ENCODE data around the gene RTTN. TPM values are rescaled to one million over a fixed set of nuclear protein-coding genes. Genes with fewer than 3 reads are reported as not detected.
A peak's percentile ranks its signal among the peaks of the same experiment; 100 is the strongest.

Gene RTTN
- total and polyA plus RNA-seq, 9 of the 15 experiments (the other 6 are each of a cell fraction or from before 2014, with no cell fraction given) = 3.1 to 18.3 (median 10.6) TPM

GRCh38 chr18:70031221-70031620 is 174.3 kb downstream of the RTTN start:
- in situ Hi-C loops (cut with MboI) = no loop called here
- ATAC-seq (no peak), FAIRE-seq (no peak), DNase-seq (ENCODE audit: extremely low read depth in 1 of 4, low spot score in 3 of 4) (no peak)
- ChIA-PET POLR2A (no interaction called here), CTCF (ENCODE audit: low intra/inter-chr PET ratio) (no interaction called here)
- Histone ChIP-seq H3K79me2 (ENCODE audit: control insufficient read depth, insufficient read depth, low read length) (no peaks in the 10 kb centered on the region), H2AFZ (ENCODE audit: low read depth, low read length) (no peak overlapping the region), H3K9ac (ENCODE audit: insufficient read depth in 1 of 2, low read depth in 2 of 2, low read length in 2 of 2) (no peak overlapping the region), H4K20me1 (replicated peaks; ENCODE audit: control insufficient read depth, insufficient read depth, low read length) (no peaks in the 10 kb centered on the region), H3K27me3 (ENCODE audit: control insufficient read depth in 2 of 2, insufficient read depth in 2 of 2, low read length in 2 of 2) (no peaks in the 10 kb centered on the region), H3K4me2 (ENCODE audit: insufficient read depth, low read length) (no peak overlapping the region), H3K36me3 (ENCODE audit: control insufficient read depth, insufficient read depth, low read length) (peaks cover 7% of the 10 kb centered on the region; the same call in 2 of the 3 replicates), H3K9me1 (ENCODE audit: control insufficient read depth, insufficient read depth, low read length) (no peaks in the 10 kb centered on the region), H3K27ac (ENCODE audit: extremely low read depth, low read depth, low read length) (no peak overlapping the region), H3K4me1 (replicated peaks in 1 of 2; ENCODE audit: control insufficient read depth in 2 of 2, insufficient read depth in 2 of 2, low read length in 2 of 2) (peaks cover 0 to 17% of the 10 kb centered on the region in 2 experiments; a peak in 3 of 5 replicates), H3K4me3 (no peak overlapping the region), H3K9me3 (replicated peaks; ENCODE audit: control insufficient read depth, insufficient read depth, low read depth, low read length) (no peaks in the 10 kb centered on the region; the same call in 1 of the 2 replicates)
- whole genome bisulfite sequencing (ENCODE audit: insufficient coverage, low coverage, missing lambda C conversion rate) = 87% methylated on average over 4 of the region's 4 CpGs
- TF ChIP-seq PRDM10 (IDR thresholded peaks at IDR 0.05; ENCODE audit: partially characterized antibody) (peak; percentile 21), E2F1 (CRISPR knock-in tag; IDR thresholded peaks at IDR 0.05) (no peak), AFF1 (IDR thresholded peaks at IDR 0.05; ENCODE audit: low read depth in 1 of 2, partially characterized antibody in 2 of 2) (no peak), RFX1 (IDR thresholded peaks at IDR 0.05) (peak; percentile 55), GATA2 (CRISPR knock-in tag; IDR thresholded peaks at IDR 0.05) (no peak)
- no TSS peak for BruUV-seq (replicated peaks)
- intact Hi-C loops (cut with micrococcal nuclease) = no loop called here
